Mammary epithelial cell (primary cell): ENCODE data around the gene NDST4.

Source experiments
- EZH2 ChIP-seq: IDR thresholded peaks from 2 replicates; pipeline ENCODE4 v1.6.1; 2012; ENCODE audit warnings: low read length, inconsistent platforms, borderline replicate concordance
- TF ChIP-seq, protein P1 (sequence below), 2 donors: IDR thresholded peaks in 1 of 2; conservative IDR thresholded peaks in 1 of 2; 2 replicates each; pipeline ENCODE4 v1.5.1; 2011 to 2012; ENCODE audit warnings: inconsistent platforms in 2 of 2, low read length in 2 of 2, mild to moderate bottlenecking in 2 of 2, control low read depth in 1 of 2, low read depth in 1 of 2; ENCODE audit not compliant: insufficient read depth in 1 of 2; ENCODE audit errors: extremely low read depth in 1 of 2

DNA sequence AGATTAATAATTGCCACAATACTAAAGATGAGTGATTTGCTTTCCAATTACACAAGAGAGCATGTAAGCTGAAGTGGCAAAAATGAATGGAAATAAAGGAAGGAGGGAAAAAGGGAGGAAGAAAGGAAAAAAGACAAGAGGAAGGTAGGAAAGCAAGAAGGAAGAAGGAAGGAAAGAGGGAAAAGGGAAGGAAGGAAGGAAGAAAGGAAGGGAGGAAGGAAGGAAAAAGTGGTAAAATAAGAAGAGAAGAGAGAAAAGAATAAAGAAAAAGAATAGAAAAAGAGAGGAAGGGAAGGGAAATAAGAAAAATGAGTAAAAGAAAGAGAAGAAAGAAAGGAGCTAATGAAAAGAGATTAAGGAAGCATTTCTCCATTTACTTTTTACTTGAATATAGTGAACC lies 4.6 kb downstream of the NDST4 start:
- TF ChIP-seq, protein P1, sequence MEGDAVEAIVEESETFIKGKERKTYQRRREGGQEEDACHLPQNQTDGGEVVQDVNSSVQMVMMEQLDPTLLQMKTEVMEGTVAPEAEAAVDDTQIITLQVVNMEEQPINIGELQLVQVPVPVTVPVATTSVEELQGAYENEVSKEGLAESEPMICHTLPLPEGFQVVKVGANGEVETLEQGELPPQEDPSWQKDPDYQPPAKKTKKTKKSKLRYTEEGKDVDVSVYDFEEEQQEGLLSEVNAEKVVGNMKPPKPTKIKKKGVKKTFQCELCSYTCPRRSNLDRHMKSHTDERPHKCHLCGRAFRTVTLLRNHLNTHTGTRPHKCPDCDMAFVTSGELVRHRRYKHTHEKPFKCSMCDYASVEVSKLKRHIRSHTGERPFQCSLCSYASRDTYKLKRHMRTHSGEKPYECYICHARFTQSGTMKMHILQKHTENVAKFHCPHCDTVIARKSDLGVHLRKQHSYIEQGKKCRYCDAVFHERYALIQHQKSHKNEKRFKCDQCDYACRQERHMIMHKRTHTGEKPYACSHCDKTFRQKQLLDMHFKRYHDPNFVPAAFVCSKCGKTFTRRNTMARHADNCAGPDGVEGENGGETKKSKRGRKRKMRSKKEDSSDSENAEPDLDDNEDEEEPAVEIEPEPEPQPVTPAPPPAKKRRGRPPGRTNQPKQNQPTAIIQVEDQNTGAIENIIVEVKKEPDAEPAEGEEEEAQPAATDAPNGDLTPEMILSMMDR (conservative IDR thresholded peaks at IDR 0.05 in 1 of 2, IDR thresholded peaks at IDR 0.05 in 1 of 2; ENCODE audit: extremely low read depth in 1 of 2, insufficient read depth in 1 of 2, low read depth in 1 of 2, low read length in 2 of 2): no peak
- TF ChIP-seq EZH2: no peak
